A673 (cell line): ENCODE data around the gene EFR3B. TPM values are rescaled to one million over a fixed set of nuclear protein-coding genes. Genes with fewer than 3 reads are reported as not detected.
A peak's percentile ranks its signal among the peaks of the same experiment; 100 is the strongest.

Experiments
- BruUV-seq: library from RNA; stranded (reverse); fragments of 400-500 nt; replicated peaks from 2 replicates; lab custom pipeline; 2021; lab: Mats Ljungman, UMichigan
- CTCF ChIA-PET: fragments of 300-600 bp; sonication (Branson Sonifier 250); formaldehyde crosslinking; loops from one replicate; lab custom pipeline; 2022; ENCODE audit warnings: antibody characterized with exemption; lab: Charles Lee
- POLR2A ChIA-PET: fragments of 300-600 bp; sonication (Branson Sonifier 250); formaldehyde crosslinking; loops from one replicate; lab custom pipeline; 2022; ENCODE audit warnings: antibody characterized with exemption; ENCODE audit not compliant: low non-redundant PET; lab: Charles Lee
- DNase-seq: peaks from one replicate; pipeline ENCODE4 v3.0.0-alpha.2; 2015; ENCODE audit warnings: low spot score
- H3K27ac ChIP-seq: fragments of 200-600 bp; sonication (generic); 2 replicates; pipeline ENCODE4 v1.5.1; 2016; ENCODE audit warnings: mixed run types, low read depth, mild to moderate bottlenecking, mixed read lengths, antibody characterized with exemption, low read length; ENCODE audit not compliant: poor library complexity, severe bottlenecking
- H3K27me3 ChIP-seq: fragments of 200-600 bp; sonication (generic); replicated peaks from 2 replicates; pipeline ENCODE4 v1.6.1; 2017; ENCODE audit warnings: mixed run types, low read depth, mild to moderate bottlenecking, mixed read lengths, antibody characterized with exemption, low read length; ENCODE audit not compliant: insufficient read depth, poor library complexity
- H3K36me3 ChIP-seq: fragments of 200-600 bp; sonication (generic); 2 replicates; pipeline ENCODE4 v1.6.1; 2016; ENCODE audit warnings: mixed run types, mild to moderate bottlenecking, mixed read lengths, antibody characterized with exemption, low read length; ENCODE audit not compliant: insufficient read depth, poor library complexity, severe bottlenecking
- H3K4me1 ChIP-seq: fragments of 200-600 bp; sonication (generic); 2 replicates; pipeline ENCODE4 v1.6.1; 2017; ENCODE audit warnings: mixed run types, mild to moderate bottlenecking, mixed read lengths, antibody characterized with exemption, low read length; ENCODE audit not compliant: insufficient read depth, poor library complexity, severe bottlenecking
- H3K4me3 ChIP-seq: fragments of 200-600 bp; sonication (generic); 2 replicates; pipeline ENCODE4 v1.5.1; 2016; ENCODE audit warnings: low read depth, mixed run types, mild to moderate bottlenecking, mixed read lengths, low read length; ENCODE audit not compliant: poor library complexity, severe bottlenecking
- H3K9me3 ChIP-seq: fragments of 200-600 bp; sonication (generic); 2 replicates; pipeline ENCODE4 v1.6.1; 2016; ENCODE audit warnings: mixed run types, low read depth, mild to moderate bottlenecking, mixed read lengths, antibody characterized with exemption, low read length; ENCODE audit not compliant: poor library complexity, severe bottlenecking
- CTCF ChIP-seq: fragments of 300-800, 200-600 bp; sonication (generic); conservative IDR thresholded peaks from 2 replicates; pipeline ENCODE4 v1.5.1; 2017; ENCODE audit warnings: low read depth, mild to moderate bottlenecking, antibody characterized with exemption, low read length, moderate library complexity, mixed read lengths
- EZH2 ChIP-seq: fragments of 200-600 bp; sonication (generic); IDR thresholded peaks from 2 replicates; pipeline ENCODE4 v1.6.1; 2017; ENCODE audit warnings: borderline replicate concordance, low read depth, mild to moderate bottlenecking, mixed read lengths, antibody characterized with exemption, low read length; ENCODE audit not compliant: poor library complexity, severe bottlenecking
- intact Hi-C: fragments of 100-400 bp; cut with micrococcal nuclease; formaldehyde crosslinking; loops from one replicate; pipeline ENCODE4 v1.10.0; 2022; ENCODE audit not compliant: unreplicated experiment
- total RNA-seq: library from RNA; stranded (reverse); gene quantifications from 2 replicates; pipeline ENCODE4 v1.2.3, GENCODE V29; 2021

EFR3B gene
- total RNA-seq, 1 experiment from 2014 or later, result 1.0 TPM

GRCh38 chr2:25026008-25026530 lies 15.8 kb upstream of the EFR3B start:
- no TSS peak for BruUV-seq
- CTCF ChIA-PET, result no interaction called here

GRCh38 chr2:25029183-25029554 lies 12.7 kb upstream of the EFR3B start:
- no peaks in the 10 kb centered on the region for H3K27me3 ChIP-seq
- H3K4me1 ChIP-seq, result no peaks in the 10 kb centered on the region
- H3K9me3 ChIP-seq, result no peaks in the 10 kb centered on the region
- H3K4me3 ChIP-seq, result no peak overlapping the region
- no peak overlapping the region for H3K27ac ChIP-seq
- H3K36me3 ChIP-seq, result no peaks in the 10 kb centered on the region
- ChIA-PET CTCF (no interaction called here), POLR2A (no interaction called here)
- BruUV-seq, result no TSS peak
- intact Hi-C loops, result no loop called here
- no peak for TF ChIP-seq EZH2
- no peak for TF ChIP-seq CTCF
- DNase-seq, result no peak

More at GRCh38 chr2:25026008-25026530, 15.8 kb upstream of the EFR3B start:
- intact Hi-C loops, result no loop called here
- POLR2A ChIA-PET, result interaction anchor here (0.6 kb wide), 2 partner anchors 51 to 85 kb away, joined by 3 to 6 read pairs; no protein-coding TSS in a partner anchor
- Histone ChIP-seq H3K4me1 (no peaks in the 10 kb centered on the region), H3K27me3 (peaks cover 7% of the 10 kb centered on the region), H3K36me3 (no peaks in the 10 kb centered on the region), H3K4me3 (no peak overlapping the region), H3K9me3 (no peaks in the 10 kb centered on the region), H3K27ac (no peak overlapping the region)
- TF ChIP-seq CTCF, result no peak
- TF ChIP-seq EZH2, result no peak
- no peak for DNase-seq

GRCh38 chr2:25030702-25031101 lies 11.2 kb upstream of the EFR3B start:
- intact Hi-C loops, result no loop called here
- Histone ChIP-seq H3K27me3 (no peaks in the 10 kb centered on the region), H3K36me3 (no peaks in the 10 kb centered on the region), H3K9me3 (no peaks in the 10 kb centered on the region), H3K4me3 (no peak overlapping the region), H3K4me1 (no peaks in the 10 kb centered on the region), H3K27ac (no peak overlapping the region)
- ChIA-PET CTCF (no interaction called here), POLR2A (no interaction called here)
- no TSS peak for BruUV-seq
- peak; percentile 71 for DNase-seq
- TF ChIP-seq CTCF, result no peak
